Stimulated activated CD4-positive, alpha-beta T cell treated with anti-CD3 and anti-CD28 coated beads, Interleukin-15, amount 100 ng/mL, for 48 hours (primary cell): Measurements from ENCODE around the gene PRAMEF13.
"Not testable (repeated sequence)": the region's sequence is repeated elsewhere in the genome, so short reads cannot be mapped to it uniquely, and the experiment has no call there.

ENCODE experiments used
- DNase-seq, 2 donors: peaks; one replicate each; pipeline ENCODE4 v3.0.0-alpha.2; 2020; ENCODE audit warnings: low read depth in 2 of 2

The PRAMEF13 gene, protein sequence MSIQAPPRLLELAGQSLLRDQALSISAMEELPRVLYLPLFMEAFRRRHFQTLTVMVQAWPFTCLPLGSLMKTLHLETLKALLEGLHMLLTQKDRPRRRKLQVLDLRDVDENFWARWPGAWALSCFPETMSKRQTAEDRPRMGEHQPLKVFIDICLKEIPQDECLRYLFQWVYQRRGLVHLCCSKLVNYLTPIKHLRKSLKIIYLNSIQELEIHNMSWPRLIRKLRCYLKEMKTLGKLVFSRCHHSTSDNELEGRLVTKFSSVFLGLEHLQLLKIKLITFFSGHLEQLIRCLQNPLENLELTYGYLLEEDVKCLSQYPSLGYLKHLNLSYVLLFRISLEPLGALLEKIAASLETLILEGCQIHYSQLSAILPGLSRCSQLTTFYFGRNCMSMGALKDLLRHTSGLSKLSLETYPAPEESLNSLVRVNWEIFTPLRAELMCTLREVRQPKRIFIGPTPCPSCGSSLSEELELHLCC

DNA sequence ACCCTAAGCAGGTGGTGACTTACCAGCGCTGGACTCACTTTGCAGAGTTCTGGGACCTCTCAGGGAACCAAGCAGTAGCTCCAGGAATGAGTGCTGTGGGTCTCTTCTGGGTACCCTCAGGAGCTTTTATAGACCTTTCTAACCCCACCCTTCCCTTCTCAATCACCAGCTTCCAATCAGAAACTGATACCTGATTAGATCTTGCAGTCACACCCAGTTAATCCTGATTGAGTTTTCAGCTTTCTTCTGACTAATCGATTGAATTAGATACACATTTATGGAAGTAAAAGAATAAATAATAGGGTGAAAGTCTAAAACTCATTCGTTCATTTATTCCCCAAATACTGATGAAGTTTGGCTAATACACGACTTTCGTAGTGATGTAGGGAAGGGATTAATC, at the start of gene PRAMEF13:
TSS of gene PRAMEF13 (minus strand) at position 101 of the 400 bp plus-strand sequence. CDS start 1,820 bp downstream, outside the sequence.
- DNase-seq: not testable (repeated sequence)

DNA sequence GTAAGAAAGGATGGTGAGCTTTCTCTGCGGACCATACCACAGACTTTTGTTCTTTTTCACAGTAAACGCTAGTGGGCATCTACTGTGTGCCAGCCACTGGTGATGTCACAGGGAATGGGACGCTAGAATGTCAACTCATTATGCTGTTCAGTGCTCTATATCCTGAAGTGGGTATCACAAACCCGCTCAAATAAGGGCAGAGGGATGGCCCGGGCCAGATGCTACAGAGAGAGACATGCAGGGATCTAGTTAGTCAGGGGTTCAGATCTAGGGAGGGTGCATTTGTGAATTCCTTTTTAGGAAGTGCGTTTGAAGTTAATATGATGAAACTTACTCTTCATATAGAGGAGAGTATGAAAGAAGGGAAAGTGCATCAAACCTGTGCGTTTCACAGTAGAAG, 45.9 kb upstream of the PRAMEF13 start:
- not testable (repeated sequence) for DNase-seq

DNA sequence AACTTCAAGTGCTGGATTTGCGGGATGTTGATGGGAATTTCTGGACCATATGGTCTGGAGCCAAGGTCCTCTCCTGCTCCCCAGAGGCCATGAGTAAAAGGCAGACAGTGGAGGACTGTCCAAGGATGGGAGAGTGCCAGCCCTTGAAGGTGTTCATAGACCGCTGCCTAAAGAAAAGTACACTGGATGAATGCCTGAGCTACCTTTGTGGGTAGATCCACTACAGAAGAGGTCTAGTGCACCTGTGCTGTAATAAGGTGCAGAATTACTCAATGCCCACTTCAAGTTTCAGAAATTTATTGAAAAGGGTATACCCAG, 45.3 kb upstream of the PRAMEF13 start:
- DNase-seq: not testable (repeated sequence)

DNA sequence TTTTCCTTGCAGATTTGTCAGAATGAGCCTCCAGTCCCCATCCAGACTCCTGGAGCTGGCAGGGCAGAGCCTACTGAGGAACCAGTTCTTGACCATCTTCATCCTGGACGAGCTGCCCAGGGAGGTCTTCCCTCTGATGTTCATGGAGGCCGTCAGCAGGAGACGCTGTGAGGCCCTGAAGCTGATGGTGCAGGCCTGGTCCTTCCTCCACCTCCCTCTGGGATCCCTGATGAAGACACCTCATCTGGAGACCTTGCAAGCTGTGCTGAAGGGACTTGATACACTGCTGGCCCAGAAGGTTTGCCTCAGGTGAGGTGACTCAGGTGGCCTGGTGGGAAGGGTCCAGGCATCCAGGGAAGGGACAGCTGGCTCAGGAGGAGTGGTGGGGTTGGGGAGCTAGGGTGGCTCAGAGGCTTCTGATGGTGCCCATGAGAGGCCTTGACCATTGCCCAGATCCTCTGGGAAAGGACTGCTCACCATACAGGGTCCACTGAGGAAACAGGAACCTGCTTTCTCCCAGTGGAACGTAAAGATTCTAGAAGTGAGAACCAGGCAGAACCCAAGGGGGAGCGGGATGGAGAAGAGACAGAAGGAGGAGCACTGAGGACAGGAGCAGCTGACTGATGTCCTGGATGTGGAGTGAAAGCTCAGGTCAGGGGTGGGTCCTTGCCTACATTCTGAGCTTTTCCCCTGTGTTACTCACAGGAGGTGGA, 44.8 kb upstream of the PRAMEF13 start:
- DNase-seq: not testable (repeated sequence)

DNA sequence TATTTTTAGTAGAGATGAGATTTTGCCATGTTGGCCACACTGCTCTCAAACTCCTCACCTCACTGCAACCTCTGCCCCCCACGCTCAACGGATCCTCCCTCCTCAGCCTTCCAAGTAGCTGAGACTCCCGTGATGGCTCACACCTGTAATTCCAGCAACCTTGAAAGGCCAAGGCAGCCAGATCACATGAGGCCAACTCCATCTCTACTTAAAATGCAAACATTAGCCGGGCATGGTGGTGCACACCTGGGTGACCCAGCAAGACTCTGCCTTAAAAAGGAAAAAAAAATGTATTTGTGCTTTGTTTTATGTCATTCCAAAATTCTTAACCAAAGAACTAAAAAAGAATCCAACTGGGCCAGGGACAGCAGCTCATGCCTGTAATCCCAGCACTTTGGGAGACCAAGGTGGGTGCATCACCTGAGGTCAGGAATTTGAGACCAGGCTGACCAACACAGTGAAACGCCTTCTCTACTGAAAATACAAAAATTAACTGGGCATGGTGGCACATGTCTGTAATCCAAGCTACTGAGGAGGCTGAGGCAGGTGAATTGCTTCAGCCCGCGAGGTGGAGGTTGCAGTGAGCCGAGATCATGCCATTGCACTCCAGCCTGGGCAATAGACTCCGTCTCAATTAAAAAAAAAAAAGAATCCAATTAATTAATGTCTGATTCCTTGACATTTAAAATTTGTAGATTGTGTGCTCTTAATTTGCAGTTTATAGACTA, 42.5 kb upstream of the PRAMEF13 start:
- not testable (repeated sequence) for DNase-seq

DNA sequence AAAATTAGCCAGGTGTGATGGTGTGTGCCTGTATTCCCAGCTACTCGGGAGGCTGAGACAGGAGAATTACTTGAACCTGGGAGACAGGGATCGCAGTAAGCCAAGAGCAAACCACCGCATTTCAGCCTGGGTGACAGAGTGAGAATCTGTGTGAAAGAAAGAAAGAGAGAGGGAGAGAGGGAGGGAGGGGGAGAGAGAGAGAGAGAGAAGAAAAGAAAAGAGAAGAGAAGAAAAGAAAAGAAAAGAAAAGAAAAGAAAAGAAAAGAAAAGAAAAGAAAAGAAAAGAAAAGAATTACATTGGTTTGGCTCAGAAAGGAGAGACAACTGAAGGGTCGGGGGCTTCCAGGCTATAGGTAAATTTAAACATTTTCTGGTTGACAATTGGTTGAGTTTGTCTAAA, 38.4 kb upstream of the PRAMEF13 start:
- DNase-seq: not testable (repeated sequence)

DNA sequence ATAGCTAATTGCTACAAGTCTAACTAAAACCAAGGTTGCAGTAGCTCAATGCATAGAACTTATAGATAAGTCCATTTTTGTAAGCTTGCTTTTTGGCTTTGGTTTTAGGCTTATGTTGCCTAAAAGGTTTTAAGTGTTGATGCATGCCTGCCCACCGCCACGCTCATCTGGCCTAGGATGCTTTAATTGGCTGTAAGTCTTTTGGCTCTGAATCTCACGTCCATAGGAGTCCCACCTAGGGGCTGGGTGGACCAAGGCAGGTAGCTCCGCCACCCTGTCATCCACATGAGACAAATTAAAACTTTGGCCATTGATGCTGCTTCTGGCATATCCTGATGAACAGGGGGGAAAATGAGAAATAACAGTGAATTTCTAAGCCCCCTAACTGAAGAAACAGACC, 36.4 kb upstream of the PRAMEF13 start:
- not testable (repeated sequence) for DNase-seq

DNA sequence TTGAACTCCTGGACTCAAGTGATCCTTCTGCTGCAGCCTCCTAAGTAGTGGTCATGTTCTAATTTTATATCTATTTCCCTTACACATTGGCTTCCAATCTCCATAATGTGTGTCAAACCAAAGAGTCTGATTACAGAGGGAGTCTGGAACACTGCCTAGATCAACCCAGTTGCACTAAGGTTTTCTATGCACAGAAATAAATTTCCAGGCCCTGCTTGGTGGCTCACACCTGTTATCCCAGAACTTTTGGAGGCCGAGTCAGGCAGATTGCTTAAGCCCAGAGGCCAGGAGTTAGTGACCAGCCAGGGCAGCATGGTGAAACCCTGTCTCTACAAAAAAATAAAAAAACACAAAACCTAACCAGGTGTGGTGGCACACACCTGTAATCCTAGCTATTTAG, 32.8 kb upstream of the PRAMEF13 start:
- not testable (repeated sequence) for DNase-seq

DNA sequence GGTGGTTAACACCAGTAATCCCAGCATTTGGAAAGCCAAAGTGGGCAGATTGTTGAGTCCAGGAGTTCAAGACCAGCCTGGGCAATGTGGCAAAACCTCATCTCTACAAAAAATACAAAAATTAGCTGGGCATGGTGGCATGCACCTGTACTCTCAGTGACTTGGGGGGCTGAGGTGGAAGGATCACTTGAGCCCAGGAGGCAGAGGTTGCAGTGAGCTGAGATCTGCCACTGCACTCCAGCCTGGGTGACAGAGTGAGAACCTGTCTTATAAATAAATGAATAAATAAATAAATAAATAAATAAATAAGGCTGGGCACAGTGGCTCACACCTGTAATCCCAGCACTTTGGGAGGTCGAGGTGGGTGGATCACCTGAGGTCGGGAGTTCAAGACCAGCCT, 30.8 kb upstream of the PRAMEF13 start:
- not testable (repeated sequence) for DNase-seq

DNA sequence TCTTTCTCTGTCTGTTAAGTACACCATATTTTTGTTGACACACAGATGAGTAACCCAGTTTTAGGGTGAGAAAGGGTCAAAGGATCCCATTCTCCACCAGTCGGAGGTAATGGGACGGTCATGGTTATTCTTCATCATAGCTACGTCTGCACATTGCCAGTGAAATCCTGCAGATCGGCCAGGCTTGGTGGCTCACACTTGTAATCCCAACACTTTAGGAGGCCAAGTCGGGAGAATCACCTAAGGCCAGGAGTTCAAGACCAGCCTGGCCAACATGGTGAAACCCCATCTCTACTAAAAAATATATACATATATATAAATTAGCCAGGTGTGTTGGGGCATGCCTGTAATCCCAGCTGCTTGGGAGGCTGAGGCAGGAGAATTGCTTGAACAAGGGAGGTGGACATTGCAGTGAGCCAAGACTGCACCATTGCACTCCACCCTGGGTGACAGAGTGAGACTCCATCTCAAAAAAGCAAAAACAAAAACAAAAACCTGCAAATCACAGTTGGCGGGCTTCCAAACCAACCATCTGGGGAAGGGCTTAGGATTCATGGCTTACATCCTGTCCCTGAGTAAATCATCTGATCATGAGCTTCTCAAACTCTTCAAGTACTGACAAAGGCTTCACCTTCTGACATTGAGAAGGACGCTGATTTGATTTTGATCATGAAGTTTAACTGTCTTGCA, 30.0 kb upstream of the PRAMEF13 start:
- not testable (repeated sequence) for DNase-seq

DNA sequence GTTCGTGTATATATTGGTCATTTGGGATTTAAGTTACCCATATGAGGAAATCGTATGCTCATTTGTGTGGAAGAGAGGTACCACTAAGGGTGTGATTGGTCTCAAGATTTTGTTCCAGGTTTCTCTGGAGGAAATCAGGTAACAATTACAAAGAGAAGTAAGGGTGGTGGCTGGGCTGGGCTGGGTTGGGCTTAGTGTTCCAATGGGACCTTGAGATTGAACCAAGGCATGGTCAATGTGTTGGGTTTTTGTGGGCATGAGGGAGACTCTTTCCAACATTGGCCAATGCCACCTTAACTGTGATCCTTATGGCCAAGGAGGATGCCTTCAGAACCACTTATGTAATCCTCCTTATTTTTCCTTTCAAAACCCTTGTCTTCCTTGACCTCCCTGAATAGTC, 29.4 kb upstream of the PRAMEF13 start:
- DNase-seq: not testable (repeated sequence)

DNA sequence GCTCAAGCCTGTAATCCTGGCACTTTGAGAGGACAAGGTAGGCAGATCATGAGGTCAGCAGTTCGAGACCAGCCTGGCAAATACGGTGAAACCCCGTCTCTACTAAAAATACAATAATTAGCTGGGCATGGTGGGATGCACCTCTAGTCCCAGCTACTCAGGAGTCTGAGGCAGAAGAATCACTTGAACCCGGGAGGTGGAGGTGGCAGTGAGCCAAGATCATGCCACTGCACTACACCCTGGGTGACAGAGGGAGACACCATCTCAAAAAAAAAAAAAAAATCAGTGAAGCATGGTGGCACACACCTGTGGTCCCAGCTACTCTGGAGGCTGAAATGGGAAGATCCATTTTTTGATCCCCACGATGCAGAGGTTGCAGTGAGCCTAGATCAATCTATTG, 28.9 kb upstream of the PRAMEF13 start:
- not testable (repeated sequence) for DNase-seq

DNA sequence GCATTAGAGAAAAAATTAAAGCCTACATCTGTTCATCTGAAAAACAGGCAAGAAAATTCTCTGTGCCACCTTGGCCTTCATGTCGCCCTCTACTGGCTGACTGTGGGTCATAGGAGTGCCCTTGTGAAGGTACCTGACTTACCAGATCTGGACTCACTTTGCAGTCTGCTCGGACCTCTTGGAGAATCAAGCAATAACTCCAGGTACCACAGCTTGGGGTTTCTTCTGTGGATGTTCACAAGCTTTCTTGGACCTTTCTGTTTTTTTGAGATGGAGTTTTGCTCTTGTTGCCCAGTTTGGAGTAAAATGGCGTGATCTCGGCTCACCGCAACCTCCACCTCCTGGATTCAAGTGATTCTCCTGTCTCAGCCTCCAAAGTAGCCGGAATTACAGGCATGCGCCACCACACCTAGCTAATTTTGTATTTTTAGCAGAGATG, 27.2 kb upstream of the PRAMEF13 start:
- peak; percentile 15 to 18 for DNase-seq

DNA sequence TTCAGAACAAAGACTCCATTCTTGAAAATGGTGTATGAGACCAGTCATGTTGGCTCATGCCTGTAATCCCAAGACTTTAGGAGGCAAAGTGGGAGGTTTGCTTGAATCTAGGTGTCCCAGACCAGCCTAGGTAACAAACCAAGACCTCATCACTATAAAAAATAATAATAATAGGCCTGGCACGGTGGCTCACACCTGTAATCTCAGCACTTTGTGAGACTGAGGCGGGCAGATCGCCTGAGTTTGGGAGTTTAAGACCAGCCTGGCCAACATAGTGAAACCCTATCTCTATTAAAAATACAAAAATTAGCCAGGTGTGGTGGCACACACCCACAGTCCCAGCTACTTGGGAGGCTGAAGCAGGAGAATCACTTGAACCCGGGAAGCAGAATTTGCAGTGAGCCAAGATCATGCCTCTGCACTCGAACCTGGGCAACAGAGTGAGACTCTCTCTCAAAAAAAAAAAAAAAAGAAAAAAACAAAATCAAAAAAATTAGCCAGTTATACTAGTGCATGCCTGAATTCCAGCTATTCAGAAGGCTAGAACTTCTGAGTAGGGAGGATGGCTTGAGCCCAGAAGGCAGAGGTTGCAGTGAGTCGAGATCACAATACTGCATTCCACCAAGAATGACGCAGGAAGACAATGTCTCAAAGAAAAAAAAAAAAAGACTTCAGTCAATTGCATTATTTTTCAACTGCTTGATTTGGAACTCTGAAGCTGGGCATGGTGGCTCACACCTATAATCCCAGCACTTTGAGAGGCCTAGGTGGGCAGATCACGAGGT, 26.3 kb upstream of the PRAMEF13 start:
- not testable (repeated sequence) for DNase-seq

DNA sequence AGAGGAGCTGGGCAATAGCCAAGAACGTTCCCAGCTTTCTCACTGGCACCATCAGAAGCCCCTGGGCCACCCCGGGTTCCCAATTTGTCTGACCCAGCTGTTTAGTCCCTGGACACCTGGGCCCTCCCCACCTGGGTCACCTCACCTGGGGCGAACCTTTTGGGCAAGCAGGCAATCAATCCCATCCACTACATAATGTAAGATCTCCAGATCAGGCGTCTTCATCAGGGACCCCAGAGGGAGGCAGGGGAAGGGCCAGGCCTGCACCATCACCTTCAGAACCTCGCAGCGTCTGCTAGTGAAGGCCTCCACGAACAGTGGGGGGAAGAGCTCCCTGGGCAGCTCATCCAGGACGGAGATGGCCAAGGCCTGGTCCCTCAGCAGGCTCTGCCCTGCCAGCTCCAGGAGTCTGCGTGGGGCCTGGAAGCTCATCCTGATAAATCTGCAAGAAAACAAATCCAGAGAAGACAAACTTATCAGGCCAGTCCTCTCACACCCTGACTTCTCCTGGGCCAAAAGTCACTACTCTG, 24.5 kb upstream of the PRAMEF13 start, which contains the start of gene PRAMEF18:
TSS of gene PRAMEF18 (minus strand) at position 480 of the 530 bp plus-strand sequence. CDS start at position 432, 48 bp downstream.
- not testable (repeated sequence) for DNase-seq

DNA sequence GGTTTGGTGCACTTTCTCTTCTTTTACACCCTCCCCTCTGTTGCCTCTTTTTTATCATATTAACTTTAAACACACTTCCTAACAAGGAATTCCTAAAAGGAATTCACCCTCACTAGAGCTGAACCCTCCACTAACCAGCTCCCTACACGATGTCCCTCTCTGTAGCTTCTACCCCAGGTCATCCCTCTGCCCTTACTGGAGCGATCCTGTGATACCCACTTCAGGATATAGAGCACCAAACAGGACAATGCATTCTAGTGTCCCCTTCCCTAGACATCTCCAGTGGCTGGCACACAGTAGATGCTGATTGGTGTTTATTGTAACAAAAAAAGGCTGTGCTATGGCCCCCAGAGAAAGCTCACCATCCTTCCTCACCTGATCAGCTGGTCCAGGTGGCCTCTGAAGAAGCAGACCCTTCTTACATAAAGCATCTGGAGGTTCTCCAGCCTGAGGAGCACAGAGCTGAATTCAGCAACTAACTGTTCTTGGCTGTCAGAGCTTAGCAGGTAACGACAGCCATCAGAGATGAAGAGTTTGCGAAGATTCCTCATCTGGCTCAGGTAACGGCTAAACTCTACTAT, 23.4 kb upstream of the PRAMEF13 start:
- DNase-seq: no peak

DNA sequence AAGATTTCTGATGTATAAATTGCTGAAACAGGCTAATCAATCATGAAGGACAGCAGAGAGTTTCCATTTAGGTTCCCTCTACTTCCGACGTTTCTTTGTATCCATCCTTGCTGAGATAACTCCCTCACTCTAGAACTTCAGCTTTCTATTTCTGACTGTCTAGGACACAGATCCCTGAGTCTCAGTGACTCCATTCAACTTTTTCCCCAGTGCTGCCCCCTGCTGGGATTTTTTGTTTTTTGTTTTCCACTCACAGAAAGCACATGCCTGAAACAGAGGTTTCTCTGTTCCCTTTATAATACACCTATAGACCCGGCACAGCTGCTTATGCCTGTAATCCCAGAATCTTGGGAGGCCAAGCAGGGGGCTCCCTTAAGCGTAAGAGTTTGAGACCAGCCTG, 21.6 kb upstream of the PRAMEF13 start:
- DNase-seq: not testable (repeated sequence)

DNA sequence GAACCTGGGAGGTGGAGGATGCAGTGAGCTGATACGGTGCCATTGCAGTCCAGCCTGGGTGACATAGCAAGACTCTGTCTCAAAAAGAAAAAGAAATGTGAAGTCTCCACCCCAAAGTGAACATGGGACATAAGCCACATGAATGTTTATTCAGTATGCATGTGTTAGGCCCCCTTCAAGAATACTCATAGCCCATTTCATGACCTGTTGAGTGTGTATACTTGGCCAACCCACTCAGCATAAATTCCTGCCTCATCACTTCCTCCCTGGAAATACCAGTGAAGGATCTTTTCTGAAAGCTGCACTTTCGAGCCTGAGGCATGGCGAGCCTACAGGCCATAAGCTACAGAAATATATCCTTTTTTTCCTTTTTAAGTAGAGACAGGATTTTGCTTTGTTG, 18.0 kb upstream of the PRAMEF13 start:
- DNase-seq: not testable (repeated sequence)

DNA sequence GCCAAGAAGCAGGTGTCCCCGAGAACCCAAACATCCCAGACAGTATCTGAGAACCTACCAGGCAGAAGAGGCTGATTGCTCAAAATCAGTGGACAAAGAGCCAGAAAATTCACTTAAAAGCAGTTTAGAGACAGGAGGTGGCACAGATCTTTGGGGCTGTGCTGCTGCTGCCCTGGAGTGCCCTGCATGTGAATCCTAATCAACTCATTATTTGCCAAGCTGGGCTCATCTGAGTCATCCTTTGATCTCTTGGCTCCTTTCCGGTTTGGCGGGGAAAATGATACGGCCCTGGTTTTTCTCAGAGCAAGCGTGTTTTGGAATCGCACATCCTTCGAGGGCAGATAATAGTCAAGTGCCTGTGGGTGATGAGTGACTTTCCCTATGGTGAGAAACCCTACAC, 15.4 kb upstream of the PRAMEF13 start:
- not testable (repeated sequence) for DNase-seq

DNA sequence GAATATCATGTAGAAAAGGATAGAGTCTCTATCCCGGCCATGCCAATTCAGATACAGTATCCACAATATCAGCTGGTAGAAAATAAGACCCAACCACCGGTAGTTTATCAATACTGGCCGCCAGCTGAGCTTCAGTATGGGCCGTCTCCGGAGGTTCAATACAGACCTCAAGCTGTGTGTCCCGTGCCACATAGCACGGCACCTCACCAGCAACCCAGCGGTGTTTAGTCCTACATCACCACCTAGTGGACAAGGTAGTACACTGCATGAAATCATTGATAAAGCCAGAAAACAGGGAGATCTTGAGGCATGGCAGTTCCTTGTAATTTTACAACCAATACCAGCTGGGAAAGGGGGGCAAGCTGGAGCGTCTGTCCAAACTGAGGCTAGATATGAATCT, 7.5 kb upstream of the PRAMEF13 start:
- not testable (repeated sequence) for DNase-seq
